Keratinocyte (primary cell): ENCODE data around the gene JAK3. TPM values are rescaled to one million over a fixed set of nuclear protein-coding genes. Genes with fewer than 3 reads are reported as not detected.

Experiments
- DNase-seq: peaks from one replicate; pipeline ENCODE4 v3.0.0-alpha.2; 2011; ENCODE audit warnings: low read depth, missing footprints, low spot score
- FAIRE-seq: peaks from 2 replicates; lab custom pipeline; 2011; peaks lifted over from hg19 to GRCh38; lab: Jason Lieb, UNC
- H2AFZ ChIP-seq: 2 replicates; pipeline ENCODE4 v1.6.0; 2012; ENCODE audit warnings: low read length, control low read depth, inconsistent platforms; ENCODE audit not compliant: control insufficient read depth
- H3K27ac ChIP-seq: 2 replicates; pipeline ENCODE4 v1.5.1; 2011; ENCODE audit warnings: low read length; ENCODE audit not compliant: control insufficient read depth, insufficient read depth
- H3K27me3 ChIP-seq: 3 replicates; pipeline ENCODE4 v1.6.0; 2011; ENCODE audit warnings: low read length; ENCODE audit not compliant: control insufficient read depth, insufficient read depth; ENCODE audit errors: extremely low read depth
- H3K36me3 ChIP-seq, 2 experiments: 2 replicates in 1 of 2; 3 replicates in 1 of 2; pipeline ENCODE4 v1.5.1; 2011; ENCODE audit warnings: low read length in 2 of 2, mild to moderate bottlenecking in 1 of 2; ENCODE audit not compliant: control insufficient read depth in 2 of 2, insufficient read depth in 2 of 2; ENCODE audit errors: extremely low read depth in 1 of 2
- H3K4me1 ChIP-seq: 3 replicates; pipeline ENCODE4 v1.5.1; 2011; ENCODE audit warnings: low read length; ENCODE audit not compliant: control insufficient read depth, insufficient read depth; ENCODE audit errors: extremely low read depth
- H3K4me2 ChIP-seq: 3 replicates; pipeline ENCODE4 v1.6.0; 2011; ENCODE audit warnings: low read depth, low read length; ENCODE audit not compliant: control insufficient read depth, insufficient read depth; ENCODE audit errors: extremely low read depth
- H3K4me3 ChIP-seq, 3 experiments: fragments of 200-600 bp in 1 of 3; sonication (generic) in 1 of 3; 2 replicates in 2 of 3; 3 replicates in 1 of 3; pipeline ENCODE4 v1.5.1; 2011 to 2016; ENCODE audit warnings: low read length in 3 of 3, mild to moderate bottlenecking in 3 of 3, control low read depth in 2 of 3, inconsistent platforms in 1 of 3, low read depth in 1 of 3, mixed read lengths in 1 of 3, mixed run types in 1 of 3, moderate library complexity in 1 of 3; ENCODE audit not compliant: control insufficient read depth in 2 of 3, insufficient read depth in 2 of 3; ENCODE audit errors: extremely low read depth in 1 of 3
- H3K79me2 ChIP-seq: 2 replicates; pipeline ENCODE4 v1.6.0; 2012; ENCODE audit warnings: low read length; ENCODE audit not compliant: control insufficient read depth, insufficient read depth
- H3K9ac ChIP-seq: 3 replicates; pipeline ENCODE4 v1.6.0; 2011; ENCODE audit warnings: low read length; ENCODE audit not compliant: control insufficient read depth, insufficient read depth; ENCODE audit errors: extremely low read depth
- H3K9me1 ChIP-seq: 3 replicates; pipeline ENCODE4 v1.6.0; 2011; ENCODE audit warnings: low read length; ENCODE audit not compliant: control insufficient read depth, insufficient read depth; ENCODE audit errors: extremely low read depth
- H3K9me3 ChIP-seq: 2 replicates; pipeline ENCODE4 v1.5.1; 2012; ENCODE audit warnings: low read depth, low read length; ENCODE audit not compliant: control insufficient read depth
- H4K20me1 ChIP-seq: 3 replicates; pipeline ENCODE4 v1.6.0; 2011; ENCODE audit warnings: low read length; ENCODE audit not compliant: control insufficient read depth, insufficient read depth; ENCODE audit errors: extremely low read depth
- CTCF ChIP-seq, 3 experiments: IDR thresholded peaks in 1 of 3; conservative IDR thresholded peaks in 1 of 3; optimal IDR thresholded peaks in 1 of 3; 2 replicates in 2 of 3; 3 replicates in 1 of 3; pipeline versions ENCODE3 to v1.5.1; 2011; ENCODE audit warnings: low read length in 3 of 3, mild to moderate bottlenecking in 3 of 3, moderate library complexity in 2 of 3, control low read depth in 1 of 3, inconsistent platforms in 1 of 3; ENCODE audit not compliant: insufficient read depth in 2 of 3; ENCODE audit errors: extremely low read depth in 1 of 3
- EZH2 ChIP-seq: IDR thresholded peaks from one replicate; pipeline ENCODE4 v1.6.1; 2012; ENCODE audit warnings: inconsistent platforms, mild to moderate bottlenecking, low read length, moderate library complexity
- dilution Hi-C: fragments of 300-500 bp; cut with MboI; formaldehyde crosslinking; loops from one replicate; pipeline ENCODE4 v1.7.0; 2020; ENCODE audit warnings: low sequenced_read_pairs; ENCODE audit not compliant: extremely low pct_ligation_motif_present
- polyA plus RNA-seq, 5 experiments: library from polyadenylated mRNA; depleted of rRNA in 3 of 5; stranded (reverse) in 3 of 5; stranded (forward) in 1 of 5; unstranded in 1 of 5; fragments of >200 nt; gene quantifications; 1 replicate in 1 of 5; 2 replicates in 3 of 5; 3 replicates in 1 of 5; pipeline versions ENCODE4 v1.2.1 to v1.2.3, GENCODE V29; 2011 to 2012; ENCODE audit warnings: missing spikeins in 2 of 5, low read depth in 1 of 5, low replicate concordance in 1 of 5

Gene JAK3
- polyA plus RNA-seq, 1 donor (not counting 4 experiments of a cell fraction or from before 2014, with no cell fraction given) = 0.37 TPM

DNA sequence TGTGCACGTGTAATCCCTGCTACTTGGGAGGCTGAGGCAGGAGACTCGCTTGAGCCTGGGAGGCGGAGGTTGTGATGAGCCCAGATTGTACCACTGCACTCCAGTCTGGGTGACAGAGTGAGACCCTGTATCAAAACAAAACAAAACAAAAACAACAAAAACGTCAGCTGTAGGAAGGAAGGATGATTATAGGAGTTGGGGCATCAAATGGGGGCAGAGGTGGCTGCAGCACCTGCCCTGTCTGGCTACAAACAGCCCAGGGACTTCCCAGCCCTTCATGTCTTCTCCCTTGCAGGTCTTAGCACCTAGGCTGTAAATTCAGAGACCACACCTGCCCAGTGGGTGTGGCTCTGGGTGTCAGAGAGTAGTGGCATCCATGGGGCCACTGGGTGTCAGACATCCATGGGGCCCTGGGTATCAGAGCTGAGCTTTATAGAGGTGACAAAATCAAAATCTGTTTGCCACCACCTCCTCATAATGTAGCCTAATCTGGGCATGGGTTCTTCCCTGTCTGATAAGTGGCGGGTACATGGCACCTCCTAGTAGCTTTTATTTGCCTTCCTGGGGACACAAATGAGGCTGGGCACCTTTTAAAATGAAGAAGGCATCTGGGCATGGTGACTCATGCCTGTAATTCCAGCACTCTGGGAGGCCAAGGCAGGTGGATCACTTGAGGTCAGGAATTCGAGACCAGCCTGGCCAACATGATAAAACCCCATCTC lies 57.6 kb downstream of the JAK3 start:
- dilution Hi-C loops = no loop called here
- DNase-seq = no peak
- Histone ChIP-seq H3K27me3 (no peaks in the 10 kb centered on the region), H3K9me1 (no peaks in the 10 kb centered on the region), H3K9ac (no peak overlapping the region), H3K4me2 (no peak overlapping the region), H3K4me3 (no peak overlapping the region), H4K20me1 (no peaks in the 10 kb centered on the region), H3K27ac (no peak overlapping the region), H2AFZ (no peak overlapping the region), H3K36me3 (no peaks in the 10 kb centered on the region), H3K79me2 (no peaks in the 10 kb centered on the region), H3K4me1 (peaks cover 13% of the 10 kb centered on the region), H3K9me3 (no peaks in the 10 kb centered on the region)
- FAIRE-seq = no peak
- no peak for TF ChIP-seq CTCF (optimal IDR thresholded peaks at IDR 0.05 in 1 of 3, IDR thresholded peaks at IDR 0.05 in 1 of 3, conservative IDR thresholded peaks at IDR 0.05 in 1 of 3; ENCODE audit: extremely low read depth in 1 of 3, insufficient read depth in 2 of 3, low read length in 3 of 3)
- TF ChIP-seq EZH2 = no peak

- no peak for TF ChIP-seq EZH2
- no peak for TF ChIP-seq CTCF (optimal IDR thresholded peaks at IDR 0.05 in 1 of 3, IDR thresholded peaks at IDR 0.05 in 1 of 3, conservative IDR thresholded peaks at IDR 0.05 in 1 of 3; ENCODE audit: extremely low read depth in 1 of 3, insufficient read depth in 2 of 3, low read length in 3 of 3)
- H3K9ac ChIP-seq = no peak overlapping the region
- H3K79me2 ChIP-seq = no peaks in the 10 kb centered on the region
- FAIRE-seq (no peak), DNase-seq (no peak)
- H2AFZ ChIP-seq = no peak overlapping the region
- no peaks in the 10 kb centered on the region for H3K9me1 ChIP-seq
- no peak overlapping the region for H3K4me3 ChIP-seq
- no peaks in the 10 kb centered on the region for H4K20me1 ChIP-seq
- H3K27ac ChIP-seq = no peak overlapping the region
- H3K4me2 ChIP-seq = no peak overlapping the region
- H3K9me3 ChIP-seq = no peaks in the 10 kb centered on the region
- peaks cover 7% of the 10 kb centered on the region for H3K4me1 ChIP-seq
- dilution Hi-C loops = no loop called here
- no peaks in the 10 kb centered on the region for H3K36me3 ChIP-seq
- H3K27me3 ChIP-seq = no peaks in the 10 kb centered on the region
Measured at GRCh38 chr19:17788632-17789031, 59.1 kb downstream of the JAK3 start.
